Embryonic facial prominence (tissue), 1 donor: ENCODE data around the gene TKT.
A peak's percentile ranks its signal among the peaks of the same experiment; 100 is the strongest.
"Not testable (repeated sequence)": the region's sequence is repeated elsewhere in the genome, so short reads cannot be mapped to it uniquely, and the experiment has no call there.

Experiments
- DNase-seq: peaks from one replicate; pipeline ENCODE4 v3.0.0-alpha.2; 2016; ENCODE audit errors: extremely low spot score

Gene TKT, protein sequence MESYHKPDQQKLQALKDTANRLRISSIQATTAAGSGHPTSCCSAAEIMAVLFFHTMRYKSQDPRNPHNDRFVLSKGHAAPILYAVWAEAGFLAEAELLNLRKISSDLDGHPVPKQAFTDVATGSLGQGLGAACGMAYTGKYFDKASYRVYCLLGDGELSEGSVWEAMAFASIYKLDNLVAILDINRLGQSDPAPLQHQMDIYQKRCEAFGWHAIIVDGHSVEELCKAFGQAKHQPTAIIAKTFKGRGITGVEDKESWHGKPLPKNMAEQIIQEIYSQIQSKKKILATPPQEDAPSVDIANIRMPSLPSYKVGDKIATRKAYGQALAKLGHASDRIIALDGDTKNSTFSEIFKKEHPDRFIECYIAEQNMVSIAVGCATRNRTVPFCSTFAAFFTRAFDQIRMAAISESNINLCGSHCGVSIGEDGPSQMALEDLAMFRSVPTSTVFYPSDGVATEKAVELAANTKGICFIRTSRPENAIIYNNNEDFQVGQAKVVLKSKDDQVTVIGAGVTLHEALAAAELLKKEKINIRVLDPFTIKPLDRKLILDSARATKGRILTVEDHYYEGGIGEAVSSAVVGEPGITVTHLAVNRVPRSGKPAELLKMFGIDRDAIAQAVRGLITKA

DNA sequence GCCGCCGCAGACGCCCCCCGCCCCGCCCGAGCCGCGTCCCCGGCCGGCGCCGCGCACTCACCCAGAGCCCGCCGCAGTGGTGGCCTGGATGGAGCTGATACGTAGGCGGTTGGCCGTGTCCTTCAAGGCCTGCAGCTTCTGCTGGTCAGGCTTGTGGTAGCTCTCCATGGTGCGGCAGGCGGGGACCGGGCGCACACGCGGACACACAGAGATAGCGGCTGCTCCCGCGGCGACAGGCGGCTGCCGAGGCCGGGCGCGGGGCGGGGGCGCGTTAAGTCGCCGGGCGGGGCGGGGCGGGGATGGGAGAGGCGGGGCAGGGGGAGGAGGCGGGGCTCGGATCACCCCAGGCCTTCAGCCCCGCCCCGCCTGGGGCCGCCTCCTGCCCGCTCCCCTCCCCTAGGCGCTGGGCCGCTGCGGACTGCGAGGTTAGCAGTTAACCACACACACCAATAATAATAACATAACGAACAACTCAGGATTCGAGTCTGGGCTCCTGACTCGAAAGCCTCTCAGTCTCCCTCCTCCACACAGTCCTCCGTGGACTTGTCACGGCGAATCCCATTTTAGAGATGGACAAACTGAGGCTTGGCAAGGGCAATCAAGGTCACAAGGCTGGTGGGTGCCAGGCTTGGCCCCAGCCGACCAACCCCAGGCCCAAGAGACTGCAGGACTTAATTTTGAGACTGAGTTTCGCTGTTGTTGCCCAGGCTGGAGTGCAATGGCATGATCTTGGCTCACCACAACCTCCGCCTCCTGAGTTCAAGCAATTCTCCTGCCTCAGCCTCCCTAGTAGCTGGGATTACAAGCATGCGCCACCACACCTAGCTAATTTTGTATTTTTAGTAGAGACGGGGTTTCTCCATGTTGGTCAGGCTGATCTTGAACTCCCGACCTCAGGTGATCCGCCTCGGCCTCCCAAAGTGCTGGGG, at the start of gene TKT:
Gene TKT, minus strand, starts transcription at position 248 of the 929 bp plus-strand sequence. Its CDS starts 80 bp downstream, at position 168.
- DNase-seq, result peak; percentile 44

DNA sequence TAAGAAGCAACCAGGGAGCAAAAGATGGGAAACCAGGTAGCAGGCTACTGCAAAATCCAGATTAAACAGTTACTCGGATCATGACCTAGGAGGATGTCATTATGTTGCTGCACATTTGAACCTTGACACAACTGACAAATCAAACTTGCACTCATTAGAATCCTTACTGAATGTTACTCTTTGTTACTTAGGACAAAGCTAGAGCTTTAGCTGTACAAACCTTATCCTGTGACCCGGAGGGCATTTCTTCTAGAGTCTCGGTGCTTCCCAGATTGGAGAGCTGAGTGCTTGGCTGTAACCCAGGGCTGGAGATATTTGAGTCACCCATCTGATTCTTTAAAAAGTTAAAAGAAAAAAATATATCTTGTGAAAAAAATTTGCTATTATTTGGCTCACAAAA, 48.1 kb upstream of the TKT start:
- no peak for DNase-seq

DNA sequence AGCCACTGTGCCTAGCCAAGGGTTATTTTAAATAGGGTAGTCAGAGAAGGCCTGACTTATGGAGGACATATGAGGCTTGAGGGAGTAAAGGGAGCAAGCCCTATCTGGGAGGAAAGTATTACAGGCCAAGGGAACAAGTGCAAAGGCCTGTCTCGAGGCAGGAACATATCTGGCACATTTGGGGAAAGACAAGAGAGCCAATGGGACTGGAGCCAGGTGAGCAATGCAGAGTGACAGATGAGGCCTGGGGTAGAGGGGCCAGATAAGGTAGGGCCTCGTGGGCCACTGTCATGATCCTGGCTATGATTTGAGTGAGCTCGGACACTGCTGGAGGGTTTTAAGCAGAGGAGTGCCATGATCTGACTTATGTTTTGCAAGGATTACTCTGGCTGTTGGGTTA, 47.7 kb upstream of the TKT start:
- no peak for DNase-seq

DNA sequence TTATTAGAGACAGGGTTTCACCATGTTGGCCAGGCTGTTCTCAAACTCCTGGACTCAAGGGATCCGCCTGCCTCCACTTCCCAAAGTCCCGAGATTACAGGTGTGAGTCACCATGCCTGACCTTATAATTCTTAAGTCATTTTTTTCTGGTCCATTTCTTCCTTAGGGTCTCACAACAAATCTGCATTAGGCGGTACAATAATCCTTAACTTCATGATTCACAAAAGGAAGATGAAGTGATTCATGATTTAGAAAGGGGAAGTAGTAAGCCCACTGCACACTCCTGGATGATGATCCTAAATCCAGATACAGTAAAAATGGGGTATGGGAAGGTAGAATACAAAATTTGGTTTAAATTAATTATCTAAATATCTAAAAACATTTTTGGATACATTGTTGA, 45.0 kb upstream of the TKT start:
- no peak for DNase-seq

DNA sequence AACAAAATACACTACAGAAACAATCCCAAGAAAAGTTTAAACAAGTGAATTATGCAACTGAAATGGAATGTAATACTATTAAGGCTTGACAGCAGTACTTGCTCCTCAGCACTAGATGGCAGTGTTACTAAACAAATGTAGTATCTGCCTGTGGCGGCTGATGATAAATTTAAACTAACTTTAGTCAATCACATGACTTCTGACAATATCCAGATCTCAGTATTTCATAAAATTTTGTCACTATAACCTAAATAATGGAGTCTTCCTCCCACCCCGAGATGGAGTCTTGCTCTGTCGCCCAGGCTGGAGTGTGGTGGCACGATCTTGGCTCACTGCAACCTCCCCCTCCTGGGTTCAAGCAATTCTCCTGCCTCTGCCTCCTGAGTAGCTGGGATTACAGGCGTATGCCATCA, 43.8 kb upstream of the TKT start:
- DNase-seq, result peak; percentile 70

DNA sequence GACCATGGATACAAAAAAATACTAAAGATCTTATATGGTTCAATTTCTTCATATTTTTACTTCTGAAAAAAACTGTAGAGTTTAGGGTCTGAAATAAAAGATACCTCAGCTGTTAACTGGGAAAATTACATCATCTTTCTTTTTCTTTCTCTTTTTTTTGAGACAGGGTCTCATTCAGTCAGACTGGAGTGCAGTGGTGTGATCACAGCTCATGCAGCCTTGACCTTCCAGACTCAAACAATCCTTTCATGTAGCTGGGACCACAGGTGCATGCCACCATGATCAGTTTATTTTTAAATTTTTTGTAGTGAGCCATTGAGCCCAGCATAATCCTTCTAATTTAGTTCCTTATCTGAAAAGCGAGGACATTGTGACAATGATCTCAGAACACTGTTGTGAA, 39.6 kb upstream of the TKT start:
- DNase-seq, result no peak

DNA sequence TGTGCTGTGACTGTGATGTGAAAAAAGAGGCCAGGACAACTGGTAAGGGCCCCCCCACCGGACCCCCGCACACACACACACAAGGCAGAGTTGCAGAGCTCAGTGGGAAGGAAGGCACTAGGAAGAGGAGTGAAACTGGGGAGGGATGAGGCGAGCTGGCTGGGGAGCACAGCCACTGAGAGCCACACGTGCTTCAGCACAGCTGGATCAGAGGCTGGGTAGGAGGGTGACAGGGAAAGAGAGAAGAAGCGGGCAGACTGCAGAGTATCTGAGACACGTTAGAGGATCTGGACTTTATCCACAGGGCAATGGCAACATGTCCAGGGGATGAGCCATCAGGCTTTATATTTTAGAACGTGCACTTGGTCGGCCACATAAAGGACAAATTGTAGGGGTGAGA, 38.0 kb upstream of the TKT start:
- no peak for DNase-seq

DNA sequence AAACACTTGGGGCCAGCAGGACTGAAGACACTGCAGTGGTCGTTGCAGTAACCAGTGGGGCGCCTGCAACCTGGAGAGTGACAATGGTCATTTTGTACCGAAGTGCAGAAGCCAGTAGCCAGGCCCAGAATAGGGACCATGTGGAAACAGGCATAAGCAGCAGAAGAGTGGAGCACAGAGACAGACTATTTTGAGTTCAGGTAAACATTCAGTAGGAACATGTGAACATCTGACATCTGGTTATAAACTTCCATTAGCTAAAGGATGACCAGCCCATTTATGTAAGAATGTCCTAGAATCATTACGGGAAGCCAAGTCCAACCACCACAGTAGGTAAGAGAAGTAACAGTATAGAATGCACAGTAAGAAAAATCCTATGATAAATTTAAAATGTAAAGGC, 32.4 kb upstream of the TKT start:
- no peak for DNase-seq

DNA sequence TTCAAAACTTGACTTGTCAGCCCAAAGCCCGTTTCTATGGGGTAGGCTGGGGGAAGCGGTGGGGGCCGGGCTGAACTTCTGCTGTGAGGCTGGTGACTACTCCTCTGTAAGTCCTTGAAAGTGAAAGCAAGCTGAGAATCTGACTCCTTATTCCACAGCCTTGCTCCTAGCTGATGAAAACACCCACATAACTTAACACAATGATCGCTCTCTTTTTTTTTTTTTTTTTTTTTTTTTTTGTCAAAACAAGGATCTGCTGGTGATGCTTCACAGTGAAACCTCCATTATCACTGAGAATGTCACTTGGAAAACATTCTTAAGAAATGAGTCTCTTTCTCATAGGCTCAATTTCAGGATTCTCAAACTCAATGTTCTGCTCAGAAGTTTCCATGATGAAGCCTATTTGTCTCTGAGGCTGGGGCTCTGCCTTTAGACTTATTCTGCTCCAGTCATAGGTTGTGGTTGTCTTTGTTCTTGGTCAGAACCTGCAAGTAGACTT, 31.4 kb upstream of the TKT start:
- DNase-seq, result no peak

DNA sequence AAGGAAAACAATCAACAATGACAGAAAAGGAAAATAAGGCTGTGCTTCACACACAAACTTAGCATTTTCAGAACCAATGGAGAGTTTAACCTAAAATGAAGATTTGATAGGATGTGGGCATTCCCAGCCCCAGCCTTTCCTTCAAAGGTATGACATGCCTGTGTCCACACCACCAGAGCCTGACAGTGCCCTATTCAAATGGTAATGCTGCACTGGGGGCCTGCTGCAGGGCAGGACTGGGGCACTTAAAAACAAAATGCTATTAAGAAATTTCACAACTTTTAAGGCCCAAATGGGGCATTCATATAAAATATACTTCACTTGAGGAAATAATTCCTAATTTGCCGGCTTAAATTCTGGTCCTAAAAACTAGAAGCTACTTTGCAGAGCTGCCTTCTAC, 30.9 kb upstream of the TKT start:
- DNase-seq, result no peak

DNA sequence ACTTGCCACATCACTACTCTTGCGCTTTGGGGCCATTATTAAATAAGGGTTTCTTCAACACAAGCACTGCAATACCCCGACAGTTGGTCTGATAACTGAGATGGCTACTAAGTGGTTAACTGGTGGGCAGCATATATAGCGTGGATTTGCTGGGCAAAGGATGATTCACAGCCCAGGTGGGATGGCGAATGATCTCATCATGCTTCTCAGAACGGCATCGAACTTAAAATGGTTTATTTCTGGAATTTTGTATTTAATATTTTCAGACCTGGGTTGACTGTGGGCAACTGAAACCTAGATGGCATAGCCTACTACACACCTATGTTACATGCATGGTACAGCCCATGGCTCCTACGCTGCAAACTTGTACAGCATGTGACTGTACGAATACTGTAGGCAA, 26.8 kb upstream of the TKT start:
- DNase-seq, result no peak

DNA sequence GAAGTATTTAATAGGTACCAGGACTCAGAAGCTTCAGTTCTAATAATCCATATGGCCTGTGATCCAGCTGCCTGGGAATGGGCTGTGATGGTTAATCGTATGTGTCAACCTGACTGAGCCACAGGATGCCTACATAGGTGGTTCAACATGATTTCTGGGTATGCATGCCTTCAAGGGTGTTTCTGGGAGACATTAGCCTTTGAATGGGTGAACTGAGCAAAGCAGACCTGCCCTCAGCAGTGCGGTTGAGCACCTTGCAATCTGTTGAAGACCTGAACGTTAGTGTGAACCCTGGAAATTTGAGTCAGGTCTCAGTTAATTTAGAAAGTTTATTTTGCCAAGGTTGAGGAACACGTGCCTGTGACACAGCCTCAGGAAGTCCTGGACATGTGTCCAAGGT, 22.8 kb upstream of the TKT start:
- no peak for DNase-seq

DNA sequence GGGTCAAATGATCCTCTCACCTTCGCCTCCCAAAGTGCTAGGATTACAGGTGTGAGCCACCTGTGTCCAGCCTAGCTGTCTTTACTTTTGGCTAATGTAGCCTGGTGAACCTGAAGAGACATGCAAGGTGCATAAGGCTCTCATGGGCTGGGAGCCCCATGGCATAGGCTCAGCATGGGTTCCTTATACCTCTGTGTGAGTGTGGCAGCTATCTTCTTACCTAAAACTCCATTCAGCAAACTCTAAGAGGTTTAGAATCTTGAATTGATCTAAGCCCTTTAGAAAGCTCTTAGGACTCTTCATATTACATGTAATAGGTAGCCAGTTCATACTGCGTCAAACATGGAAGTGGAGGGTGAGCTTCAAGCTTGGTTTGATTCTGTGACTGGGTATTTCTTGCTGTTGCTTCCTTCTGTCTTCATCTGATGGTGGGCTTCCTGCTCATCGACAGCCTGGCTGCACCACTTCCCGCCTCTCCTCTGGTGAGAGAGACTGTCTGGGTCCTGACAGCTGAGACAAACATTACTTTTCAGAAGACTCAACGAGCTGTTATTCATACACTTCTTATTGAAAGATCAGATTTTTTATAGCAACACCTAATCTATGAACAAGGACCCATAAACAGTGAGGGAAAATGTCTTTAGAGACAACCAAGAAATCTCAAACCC, 19.2 kb upstream of the TKT start:
- no peak for DNase-seq

DNA sequence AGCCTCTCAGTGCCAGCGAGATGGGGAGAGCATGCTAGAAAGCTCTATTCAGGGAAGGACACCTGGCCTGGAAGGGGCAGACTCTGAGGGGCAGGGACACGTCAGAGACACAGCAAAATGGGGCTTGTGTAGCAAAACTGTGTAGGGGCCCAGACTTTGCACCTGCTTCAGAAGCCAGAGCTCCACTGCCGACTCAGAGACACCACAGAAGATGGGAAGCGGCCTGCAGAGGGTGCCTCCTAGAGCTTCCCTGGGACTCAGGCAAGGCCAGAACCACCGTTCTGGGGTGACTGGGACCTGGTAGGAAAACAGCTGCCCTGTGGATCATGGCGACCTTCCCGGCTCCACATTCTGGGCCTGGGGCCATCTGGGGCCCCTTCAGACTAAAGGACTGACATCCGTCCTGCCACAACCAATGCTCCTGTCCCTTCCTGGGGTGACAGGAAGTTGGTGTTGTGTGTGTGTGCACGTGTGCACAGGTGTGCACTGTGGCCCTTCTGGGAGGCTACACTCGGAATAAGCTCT, 17.4 kb upstream of the TKT start:
- DNase-seq, result no peak

DNA sequence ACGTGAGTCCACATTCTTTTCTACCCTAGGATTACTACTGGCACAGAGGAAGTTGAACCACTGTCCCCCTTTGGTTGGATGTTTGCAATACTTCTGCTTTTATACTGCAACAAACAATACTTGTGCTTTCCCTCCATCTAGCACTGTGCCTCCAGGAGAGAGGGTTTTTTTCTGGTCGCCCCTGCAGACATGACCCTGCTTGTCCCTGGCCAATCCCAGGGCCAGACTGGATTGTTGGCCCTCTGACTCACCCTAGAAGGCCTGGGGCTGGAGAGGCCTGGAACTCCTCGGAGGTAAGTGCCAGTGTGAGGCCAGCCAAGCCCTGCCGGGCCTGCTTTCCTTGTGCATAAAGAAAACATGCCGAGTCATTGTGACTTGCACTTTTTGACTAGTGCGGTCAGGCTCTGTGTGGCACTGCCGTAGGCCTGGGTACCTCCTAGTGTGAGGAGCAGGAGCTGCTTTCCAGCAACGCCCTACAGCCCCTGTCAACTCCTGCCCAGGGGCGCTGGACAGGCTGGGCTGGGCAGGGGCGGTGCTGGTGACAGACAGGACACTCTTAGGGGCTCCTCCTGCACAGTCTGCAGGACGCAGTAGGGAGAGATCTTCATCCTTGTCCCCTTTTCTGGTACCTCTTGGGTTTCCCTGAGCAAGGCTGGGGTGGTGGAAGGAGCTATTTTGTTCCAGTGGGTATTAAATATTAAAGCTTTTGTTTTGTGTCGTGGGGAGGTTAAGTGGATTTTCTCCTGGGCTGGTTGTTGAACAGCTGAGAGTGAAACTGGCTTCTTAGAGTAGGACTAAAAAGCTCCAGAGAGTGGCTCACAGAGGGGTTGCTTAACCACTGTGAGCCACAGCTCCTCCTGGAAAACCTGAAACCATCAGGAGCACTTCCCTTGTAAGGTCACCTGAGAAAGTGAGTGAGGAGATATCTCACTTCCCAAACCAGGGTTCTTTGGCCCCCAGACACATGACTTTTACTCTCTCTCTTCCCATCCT, 14.4 kb upstream of the TKT start:
- no peak for DNase-seq

DNA sequence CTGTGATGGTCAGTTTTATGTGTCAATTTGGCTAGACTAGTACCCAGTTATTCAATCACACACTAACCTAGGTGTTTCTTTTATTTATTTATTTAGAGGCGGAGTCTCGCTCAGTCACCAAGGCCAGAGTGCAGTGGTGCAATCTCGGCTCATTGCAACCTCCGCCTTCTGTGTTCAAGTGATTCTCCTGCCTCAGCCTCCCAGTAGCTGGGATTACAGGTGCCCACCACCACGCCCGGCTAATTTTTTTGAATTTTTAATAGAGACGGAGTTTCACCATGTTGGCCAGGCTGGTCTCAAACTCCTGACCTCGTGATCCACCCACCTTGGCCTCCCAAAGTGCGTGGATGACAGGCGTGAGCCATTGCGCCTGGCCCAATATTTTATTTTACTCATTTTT, 13.4 kb upstream of the TKT start:
- DNase-seq, result not testable (repeated sequence)

DNA sequence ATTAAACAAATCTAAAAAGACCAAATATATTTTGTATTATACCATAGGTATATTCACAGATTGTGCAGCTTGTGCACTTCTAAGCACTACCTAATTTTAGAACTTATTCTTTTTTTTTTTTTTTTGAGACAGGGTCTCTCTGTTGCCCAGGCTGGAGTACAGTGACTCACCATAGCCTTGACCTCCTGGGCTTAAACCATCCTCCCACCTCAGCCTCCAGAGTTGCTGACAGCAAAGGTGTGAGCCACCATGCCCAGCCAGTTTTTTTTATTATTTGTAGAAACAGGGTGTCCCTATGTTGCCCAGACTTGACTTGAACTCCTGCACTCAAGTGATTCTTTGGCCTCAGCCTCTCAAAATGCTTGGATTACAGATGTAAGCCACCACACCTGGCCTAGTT, 11.9 kb upstream of the TKT start:
- no peak for DNase-seq

DNA sequence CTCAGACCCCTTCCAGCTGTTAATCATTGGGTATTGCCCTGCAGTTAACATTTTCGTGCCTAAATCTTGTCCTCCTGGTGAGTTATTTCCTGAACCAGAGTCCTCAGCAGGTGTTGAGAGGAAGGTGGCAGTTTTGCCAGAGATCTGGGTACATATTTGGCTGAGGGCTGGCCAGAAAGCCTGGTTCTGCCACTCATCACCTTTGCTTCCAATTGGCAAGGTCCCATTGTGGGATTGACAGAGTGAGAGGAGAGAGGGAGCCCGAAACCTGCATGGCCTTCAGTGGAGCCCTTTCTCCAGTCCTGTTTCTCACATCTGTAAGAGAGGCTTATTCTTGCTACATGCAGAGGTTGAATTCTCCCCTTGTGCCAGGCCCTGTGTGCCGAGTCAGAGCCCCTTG, 8.9 kb upstream of the TKT start:
- DNase-seq, result no peak

DNA sequence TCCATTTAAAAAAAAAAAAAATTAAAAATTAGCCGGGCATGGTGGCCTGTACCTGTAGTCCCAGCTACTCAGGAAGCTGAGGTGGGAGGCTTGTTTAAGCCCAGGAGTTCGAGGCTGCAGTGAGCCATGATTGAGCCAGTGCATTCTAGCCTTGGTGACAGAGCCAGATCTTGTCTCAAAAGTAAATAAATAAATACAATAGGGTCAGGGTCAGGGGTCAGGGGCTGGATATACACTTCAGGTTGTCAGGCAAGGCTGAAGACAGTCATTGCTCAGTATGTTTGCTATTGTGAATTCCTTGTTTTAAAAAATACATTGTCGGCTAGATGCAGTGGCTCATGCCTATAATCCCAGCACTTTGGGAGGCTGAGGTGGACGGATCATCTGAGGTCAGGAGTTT, 8.1 kb upstream of the TKT start:
- DNase-seq, result no peak

DNA sequence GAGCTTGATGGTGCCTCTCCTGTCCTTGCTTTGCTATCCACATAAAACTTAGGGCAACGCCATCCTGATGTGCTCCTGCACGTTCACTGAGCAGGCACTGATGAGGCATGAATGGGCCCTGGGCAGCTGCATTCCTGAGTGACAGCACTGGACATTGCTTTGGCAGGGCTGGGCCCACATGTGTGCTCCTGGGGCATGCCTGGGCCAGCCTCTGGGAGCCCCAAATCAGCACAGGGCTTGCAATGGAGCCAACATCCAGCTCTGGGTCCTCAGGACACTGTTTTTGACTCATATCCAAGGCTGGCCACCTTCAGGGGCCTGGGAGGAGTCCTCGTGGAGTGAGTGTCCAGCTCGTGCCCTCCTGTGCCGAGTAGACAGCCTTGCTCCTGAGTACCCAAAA, 5.9 kb upstream of the TKT start:
- no peak for DNase-seq
